Keratinocyte (primary cell): ENCODE data around the gene MORF4L2. TPM values are rescaled to one million over a fixed set of nuclear protein-coding genes. Genes with fewer than 3 reads are reported as not detected.
"Not testable (repeated sequence)": the region's sequence is repeated elsewhere in the genome, so short reads cannot be mapped to it uniquely, and the experiment has no call there.

Source experiments
- DNase-seq: peaks from one replicate; pipeline ENCODE4 v3.0.0-alpha.2; 2011; ENCODE audit warnings: low read depth, missing footprints, low spot score
- FAIRE-seq: peaks from 2 replicates; lab custom pipeline; 2011; peaks lifted over from hg19 to GRCh38; lab: Jason Lieb, UNC
- H2AFZ ChIP-seq: 2 replicates; pipeline ENCODE4 v1.6.0; 2012; ENCODE audit warnings: low read length, control low read depth, inconsistent platforms; ENCODE audit not compliant: control insufficient read depth
- H3K27ac ChIP-seq: 2 replicates; pipeline ENCODE4 v1.5.1; 2011; ENCODE audit warnings: low read length; ENCODE audit not compliant: control insufficient read depth, insufficient read depth
- H3K27me3 ChIP-seq: 3 replicates; pipeline ENCODE4 v1.6.0; 2011; ENCODE audit warnings: low read length; ENCODE audit not compliant: control insufficient read depth, insufficient read depth; ENCODE audit errors: extremely low read depth
- H3K36me3 ChIP-seq, 2 experiments: 2 replicates in 1 of 2; 3 replicates in 1 of 2; pipeline ENCODE4 v1.5.1; 2011; ENCODE audit warnings: low read length in 2 of 2, mild to moderate bottlenecking in 1 of 2; ENCODE audit not compliant: control insufficient read depth in 2 of 2, insufficient read depth in 2 of 2; ENCODE audit errors: extremely low read depth in 1 of 2
- H3K4me1 ChIP-seq: 3 replicates; pipeline ENCODE4 v1.5.1; 2011; ENCODE audit warnings: low read length; ENCODE audit not compliant: control insufficient read depth, insufficient read depth; ENCODE audit errors: extremely low read depth
- H3K4me2 ChIP-seq: 3 replicates; pipeline ENCODE4 v1.6.0; 2011; ENCODE audit warnings: low read depth, low read length; ENCODE audit not compliant: control insufficient read depth, insufficient read depth; ENCODE audit errors: extremely low read depth
- H3K4me3 ChIP-seq, 3 experiments: fragments of 200-600 bp in 1 of 3; sonication (generic) in 1 of 3; 2 replicates in 2 of 3; 3 replicates in 1 of 3; pipeline ENCODE4 v1.5.1; 2011 to 2016; ENCODE audit warnings: low read length in 3 of 3, mild to moderate bottlenecking in 3 of 3, control low read depth in 2 of 3, inconsistent platforms in 1 of 3, low read depth in 1 of 3, mixed read lengths in 1 of 3, mixed run types in 1 of 3, moderate library complexity in 1 of 3; ENCODE audit not compliant: control insufficient read depth in 2 of 3, insufficient read depth in 2 of 3; ENCODE audit errors: extremely low read depth in 1 of 3
- H3K79me2 ChIP-seq: 2 replicates; pipeline ENCODE4 v1.6.0; 2012; ENCODE audit warnings: low read length; ENCODE audit not compliant: control insufficient read depth, insufficient read depth
- H3K9ac ChIP-seq: 3 replicates; pipeline ENCODE4 v1.6.0; 2011; ENCODE audit warnings: low read length; ENCODE audit not compliant: control insufficient read depth, insufficient read depth; ENCODE audit errors: extremely low read depth
- H3K9me1 ChIP-seq: 3 replicates; pipeline ENCODE4 v1.6.0; 2011; ENCODE audit warnings: low read length; ENCODE audit not compliant: control insufficient read depth, insufficient read depth; ENCODE audit errors: extremely low read depth
- H3K9me3 ChIP-seq: 2 replicates; pipeline ENCODE4 v1.5.1; 2012; ENCODE audit warnings: low read depth, low read length; ENCODE audit not compliant: control insufficient read depth
- H4K20me1 ChIP-seq: 3 replicates; pipeline ENCODE4 v1.6.0; 2011; ENCODE audit warnings: low read length; ENCODE audit not compliant: control insufficient read depth, insufficient read depth; ENCODE audit errors: extremely low read depth
- EZH2 ChIP-seq: IDR thresholded peaks from one replicate; pipeline ENCODE4 v1.6.1; 2012; ENCODE audit warnings: inconsistent platforms, mild to moderate bottlenecking, low read length, moderate library complexity
- dilution Hi-C: fragments of 300-500 bp; cut with MboI; formaldehyde crosslinking; loops from one replicate; pipeline ENCODE4 v1.7.0; 2020; ENCODE audit warnings: low sequenced_read_pairs; ENCODE audit not compliant: extremely low pct_ligation_motif_present
- polyA plus RNA-seq, 5 experiments: library from polyadenylated mRNA; depleted of rRNA in 3 of 5; stranded (reverse) in 3 of 5; stranded (forward) in 1 of 5; unstranded in 1 of 5; fragments of >200 nt; gene quantifications; 1 replicate in 1 of 5; 2 replicates in 3 of 5; 3 replicates in 1 of 5; pipeline versions ENCODE4 v1.2.1 to v1.2.3, GENCODE V29; 2011 to 2012; ENCODE audit warnings: missing spikeins in 2 of 5, low read depth in 1 of 5, low replicate concordance in 1 of 5
- TF ChIP-seq, protein P1 (sequence below), 3 experiments: IDR thresholded peaks in 1 of 3; conservative IDR thresholded peaks in 1 of 3; optimal IDR thresholded peaks in 1 of 3; 2 replicates in 2 of 3; 3 replicates in 1 of 3; pipeline versions ENCODE3 to v1.5.1; 2011; ENCODE audit warnings: low read length in 3 of 3, mild to moderate bottlenecking in 3 of 3, moderate library complexity in 2 of 3, control low read depth in 1 of 3, inconsistent platforms in 1 of 3; ENCODE audit not compliant: insufficient read depth in 2 of 3; ENCODE audit errors: extremely low read depth in 1 of 3

MORF4L2 gene
- polyA plus RNA-seq, 1 donor (not counting 4 experiments of a cell fraction or from before 2014, with no cell fraction given) = 648 TPM

DNA sequence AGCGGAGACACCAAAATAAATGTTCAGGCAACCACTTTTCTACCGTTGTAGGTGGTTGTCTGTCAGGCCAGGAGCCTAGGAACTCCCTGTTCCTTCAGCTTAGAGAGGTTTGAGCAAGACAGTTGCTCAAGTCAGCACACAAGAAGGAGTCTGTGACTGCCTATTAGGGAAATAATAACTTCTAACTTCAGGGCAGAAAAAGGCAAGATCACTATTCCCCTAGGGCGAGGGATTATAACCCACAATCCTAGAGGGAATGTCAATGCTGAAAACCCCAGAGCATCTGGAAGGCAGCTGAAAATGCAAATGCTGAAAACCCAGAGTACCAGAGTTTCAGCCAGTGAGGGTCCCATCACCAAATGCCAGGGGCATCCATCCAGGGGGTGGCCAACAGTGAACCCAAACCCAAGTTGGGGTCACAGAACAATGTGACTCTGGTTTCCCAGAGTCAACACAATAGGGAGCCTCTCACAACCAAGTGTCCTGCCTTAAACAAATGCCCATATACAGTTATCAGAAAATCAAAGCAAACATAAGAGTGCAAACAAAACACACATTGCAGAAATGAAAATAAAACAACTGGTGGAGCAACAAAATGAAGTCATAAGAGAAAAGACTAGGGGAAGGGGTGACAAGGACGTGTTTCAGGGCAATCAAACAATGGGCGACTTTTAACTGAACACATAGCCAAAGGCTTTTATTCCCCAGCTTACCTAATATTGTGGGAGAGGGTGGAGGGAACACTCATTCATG lies 27.6 kb downstream of the MORF4L2 start:
- dilution Hi-C loops = no loop called here
- H3K9me1 ChIP-seq = no peaks in the 10 kb centered on the region
- DNase-seq = no peak
- H4K20me1 ChIP-seq = no peaks in the 10 kb centered on the region
- H3K4me1 ChIP-seq = peaks cover 3% of the 10 kb centered on the region
- no peaks in the 10 kb centered on the region for H3K36me3 ChIP-seq
- H3K79me2 ChIP-seq = no peaks in the 10 kb centered on the region
- TF ChIP-seq, protein P1, sequence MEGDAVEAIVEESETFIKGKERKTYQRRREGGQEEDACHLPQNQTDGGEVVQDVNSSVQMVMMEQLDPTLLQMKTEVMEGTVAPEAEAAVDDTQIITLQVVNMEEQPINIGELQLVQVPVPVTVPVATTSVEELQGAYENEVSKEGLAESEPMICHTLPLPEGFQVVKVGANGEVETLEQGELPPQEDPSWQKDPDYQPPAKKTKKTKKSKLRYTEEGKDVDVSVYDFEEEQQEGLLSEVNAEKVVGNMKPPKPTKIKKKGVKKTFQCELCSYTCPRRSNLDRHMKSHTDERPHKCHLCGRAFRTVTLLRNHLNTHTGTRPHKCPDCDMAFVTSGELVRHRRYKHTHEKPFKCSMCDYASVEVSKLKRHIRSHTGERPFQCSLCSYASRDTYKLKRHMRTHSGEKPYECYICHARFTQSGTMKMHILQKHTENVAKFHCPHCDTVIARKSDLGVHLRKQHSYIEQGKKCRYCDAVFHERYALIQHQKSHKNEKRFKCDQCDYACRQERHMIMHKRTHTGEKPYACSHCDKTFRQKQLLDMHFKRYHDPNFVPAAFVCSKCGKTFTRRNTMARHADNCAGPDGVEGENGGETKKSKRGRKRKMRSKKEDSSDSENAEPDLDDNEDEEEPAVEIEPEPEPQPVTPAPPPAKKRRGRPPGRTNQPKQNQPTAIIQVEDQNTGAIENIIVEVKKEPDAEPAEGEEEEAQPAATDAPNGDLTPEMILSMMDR (optimal IDR thresholded peaks at IDR 0.05 in 1 of 3, IDR thresholded peaks at IDR 0.05 in 1 of 3, conservative IDR thresholded peaks at IDR 0.05 in 1 of 3; ENCODE audit: extremely low read depth in 1 of 3, insufficient read depth in 2 of 3, low read length in 3 of 3) = no peak
- TF ChIP-seq EZH2 = no peak
- H3K9ac ChIP-seq = no peak overlapping the region
- H2AFZ ChIP-seq = no peak overlapping the region
- FAIRE-seq = no peak
- no peak overlapping the region for H3K27ac ChIP-seq
- no peaks in the 10 kb centered on the region for H3K9me3 ChIP-seq
- no peak overlapping the region for H3K4me3 ChIP-seq
- H3K4me2 ChIP-seq = no peak overlapping the region
- H3K27me3 ChIP-seq = peaks cover 1% of the 10 kb centered on the region

DNA sequence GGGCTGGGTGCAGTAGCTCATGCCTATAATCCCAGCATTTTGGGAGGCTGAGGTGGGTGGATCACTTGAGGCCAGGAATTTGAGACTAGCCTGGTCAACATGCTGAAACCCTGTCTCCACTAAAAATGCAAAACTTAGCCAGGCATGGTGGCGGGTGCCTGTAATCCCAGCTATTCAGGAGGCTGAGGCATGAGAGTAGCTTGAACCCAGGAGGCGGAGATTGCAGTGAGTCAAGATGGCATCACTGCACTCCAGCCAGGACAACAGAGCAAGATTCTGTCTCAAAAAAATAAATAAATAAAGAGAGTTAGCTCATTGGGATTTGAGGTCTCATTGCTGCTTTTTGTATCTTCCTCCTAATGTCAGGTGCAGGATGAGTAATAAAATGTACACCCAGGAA lies 29.4 kb downstream of the MORF4L2 start:
- H3K4me3 ChIP-seq, H3K9me1 ChIP-seq, H4K20me1 ChIP-seq, H3K36me3 ChIP-seq, H3K4me1 ChIP-seq, DNase-seq, H3K4me2 ChIP-seq, H2AFZ ChIP-seq, dilution Hi-C loops, FAIRE-seq, H3K27me3 ChIP-seq, H3K9me3 ChIP-seq, H3K79me2 ChIP-seq: not testable (repeated sequence)
- H3K9ac ChIP-seq = peak overlapping the region; percentile 10
- peak overlapping the region; percentile 41 for H3K27ac ChIP-seq
